LNCAP (cell line): ENCODE data around the gene LHFPL2.

Source experiments
- CTCF ChIP-seq: fragments of 450-650 bp; IDR thresholded peaks from 2 replicates; pipeline ENCODE4 v1.5.1; 2017; ENCODE audit warnings: mild to moderate bottlenecking

Gene LHFPL2

GRCh38 chr5:78523314-78524193 lies 125.0 kb downstream of the LHFPL2 start:
- no peak for TF ChIP-seq CTCF

- no peak for TF ChIP-seq CTCF
These were observed 125.9 kb downstream of the LHFPL2 start for GRCh38 chr5:78522476-78523260.

DNA sequence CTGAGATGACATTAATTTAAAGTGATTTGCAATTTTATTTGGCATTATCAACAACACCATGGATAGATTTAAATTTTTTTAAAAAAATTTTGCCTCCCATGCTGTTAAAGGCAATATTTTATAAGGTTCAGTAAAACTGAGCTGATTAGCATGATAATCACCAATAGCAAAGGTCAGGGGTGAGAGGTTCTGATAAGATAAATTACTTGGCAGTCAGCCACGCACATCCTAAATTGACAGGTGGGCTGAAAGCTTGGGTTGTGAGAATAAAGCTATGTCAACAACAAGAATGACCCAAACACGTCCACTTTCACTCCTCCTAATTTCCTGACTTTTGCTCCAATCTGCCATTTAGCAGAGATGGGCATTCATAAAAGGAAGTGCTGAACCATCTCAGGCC lies 127.1 kb downstream of the LHFPL2 start:
- TF ChIP-seq CTCF = no peak

DNA sequence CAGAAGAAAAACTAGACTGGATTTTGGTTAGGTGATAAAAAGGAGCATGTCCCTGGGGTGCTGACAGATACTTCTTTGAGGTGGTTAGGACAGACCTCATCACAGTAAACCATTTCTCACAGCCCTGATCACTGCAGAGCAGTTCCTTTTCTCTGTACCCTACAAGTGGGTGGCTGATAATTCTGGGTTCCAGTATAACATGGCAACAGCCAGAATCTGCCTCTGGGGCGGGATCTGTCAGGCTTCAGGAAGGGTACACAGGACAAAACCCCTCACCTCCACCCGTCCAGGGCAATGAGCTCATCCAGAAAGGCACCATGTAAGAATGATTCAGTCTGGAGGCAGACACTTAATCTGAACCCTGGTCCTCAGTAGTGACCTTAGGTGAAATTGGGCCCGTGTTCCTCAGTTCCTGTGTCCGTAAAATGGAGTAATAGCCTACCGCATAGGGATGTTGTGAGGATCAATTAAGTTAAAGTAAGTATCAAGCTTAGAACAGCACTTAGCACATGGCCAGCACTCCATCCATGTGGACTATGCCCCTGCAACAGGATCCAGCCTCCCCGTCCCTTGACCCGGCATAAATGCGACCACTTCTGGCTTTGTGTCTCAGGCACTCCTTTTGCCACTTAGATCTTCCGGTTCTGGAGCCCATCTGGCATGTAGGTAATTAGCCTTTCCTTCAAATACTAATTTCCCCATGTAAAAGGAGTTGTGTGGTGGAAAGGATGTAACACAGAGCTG lies 129.2 kb downstream of the LHFPL2 start:
- no peak for TF ChIP-seq CTCF

GRCh38 chr5:78518365-78519197 lies 130.0 kb downstream of the LHFPL2 start:
- no peak for TF ChIP-seq CTCF

DNA sequence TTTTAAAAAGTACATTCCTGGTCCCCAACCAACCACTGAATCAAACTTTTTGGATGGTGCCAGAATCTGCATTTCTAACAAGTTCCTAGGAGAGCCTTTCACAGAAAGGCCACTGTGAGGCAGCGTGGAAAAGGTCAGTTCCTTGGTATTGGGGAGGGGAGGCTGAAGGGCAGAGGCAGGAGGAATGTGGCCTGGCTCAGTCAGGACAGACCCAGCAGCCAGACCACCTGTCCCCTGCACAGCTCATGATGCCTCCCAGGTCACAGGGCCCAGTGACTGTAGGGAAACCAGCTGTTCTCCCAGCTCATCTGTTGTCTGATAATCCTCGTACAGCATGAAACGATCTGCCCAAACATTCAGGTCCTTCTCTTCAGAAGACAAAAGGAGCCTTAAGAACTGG lies 132.9 kb downstream of the LHFPL2 start:
- 0 out of 2 replicates have a peak, but pooled peaks have one; percentile 12 for TF ChIP-seq CTCF
